H1 (cell line): ENCODE measurements around the gene ZNF212. TPM values are rescaled to one million over a fixed set of nuclear protein-coding genes. Genes with fewer than 3 reads are reported as not detected.

Experiments used
- CTCF ChIA-PET: fragments of 300-600 bp; sonication (Branson Sonifier 250); formaldehyde crosslinking; loops from one replicate; lab custom pipeline; 2021; ENCODE audit not compliant: partially characterized antibody; lab: Charles Lee
- POLR2A ChIA-PET: fragments of 300-600 bp; sonication (Branson Sonifier 250); formaldehyde crosslinking; loops from one replicate; lab custom pipeline; 2021; ENCODE audit warnings: inconsistent platforms; ENCODE audit not compliant: partially characterized antibody; lab: Charles Lee
- DNase-seq, 2 experiments: peaks; one replicate each; pipeline versions ENCODE4 v3.0.0 to v3.0.0-alpha.2; 2010 to 2022; ENCODE audit warnings: low spot score in 2 of 2, low read depth in 1 of 2, mixed read lengths in 1 of 2
- FAIRE-seq: peaks from 2 replicates; lab custom pipeline; 2011; peaks lifted over from hg19 to GRCh38; lab: Jason Lieb, UNC
- H2AFZ ChIP-seq: 2 replicates; pipeline ENCODE4 v1.8.1; 2012; ENCODE audit warnings: low read length, inconsistent platforms
- H2AK5ac ChIP-seq: 2 replicates; pipeline ENCODE4 v1.6.1; 2013; ENCODE audit warnings: low read depth, low read length
- H2BK120ac ChIP-seq: replicated peaks from 2 replicates; pipeline ENCODE3; 2013; ENCODE audit warnings: low read depth, low read length, inconsistent platforms
- H2BK12ac ChIP-seq: 2 replicates; pipeline ENCODE4 v1.6.1; 2013; ENCODE audit warnings: low read depth, low read length
- H2BK15ac ChIP-seq: 2 replicates; pipeline ENCODE4 v1.6.1; 2013; ENCODE audit warnings: low read length
- H2BK20ac ChIP-seq: 2 replicates; pipeline ENCODE4 v1.6.1; 2013; ENCODE audit warnings: low read length
- H2BK5ac ChIP-seq: 2 replicates; pipeline ENCODE4 v1.6.1; 2013; ENCODE audit warnings: low read depth, low read length
- H3K14ac ChIP-seq: 2 replicates; pipeline ENCODE4 v1.6.1; 2013; ENCODE audit warnings: inconsistent platforms; ENCODE audit not compliant: insufficient read length
- H3K18ac ChIP-seq: 2 replicates; pipeline ENCODE4 v1.6.1; 2013; ENCODE audit warnings: low read length; ENCODE audit errors: extremely low read depth
- H3K23ac ChIP-seq: 2 replicates; pipeline ENCODE4 v1.6.1; 2013; ENCODE audit warnings: inconsistent platforms; ENCODE audit not compliant: insufficient read length
- H3K23me2 ChIP-seq: 2 replicates; pipeline ENCODE4 v1.6.1; 2013; ENCODE audit warnings: low read depth, low read length
- H3K27ac ChIP-seq: 2 replicates; pipeline ENCODE4 v1.6.1; 2011; ENCODE audit warnings: low read depth, low read length, inconsistent platforms
- H3K27me3 ChIP-seq, 4 experiments: replicated peaks in 1 of 4; 1 replicate in 1 of 4; 2 replicates in 3 of 4; pipeline versions ENCODE4 v1.6.1 to v1.8.1; 2011 to 2013; ENCODE audit warnings: low read length in 3 of 4, mild to moderate bottlenecking in 3 of 4, inconsistent platforms in 2 of 4, mixed read lengths in 2 of 4, moderate library complexity in 1 of 4; ENCODE audit not compliant: control insufficient read depth in 3 of 4, insufficient read depth in 3 of 4; ENCODE audit errors: extremely low read depth in 1 of 4
- H3K36me3 ChIP-seq, 4 experiments: 2 replicates each; pipeline versions ENCODE4 v1.6.1 to v1.8.1; 2011 to 2013; ENCODE audit warnings: mild to moderate bottlenecking in 4 of 4, low read length in 3 of 4, moderate library complexity in 2 of 4, control low read depth in 1 of 4, inconsistent platforms in 1 of 4; ENCODE audit not compliant: insufficient read depth in 4 of 4, control insufficient read depth in 2 of 4
- H3K4ac ChIP-seq: replicated peaks from 2 replicates; pipeline ENCODE3; 2013; ENCODE audit warnings: low read length, low read depth, mixed read lengths, inconsistent platforms; ENCODE audit not compliant: insufficient read length
- H3K4me1 ChIP-seq, 4 experiments: replicated peaks in 1 of 4; 1 replicate in 1 of 4; 2 replicates in 3 of 4; pipeline versions ENCODE4 v1.6.1 to v1.8.1; 2011 to 2013; ENCODE audit warnings: low read length in 3 of 4, inconsistent platforms in 2 of 4, mixed read lengths in 1 of 4; ENCODE audit not compliant: insufficient read depth in 4 of 4, control insufficient read depth in 3 of 4
- H3K4me2 ChIP-seq, 2 experiments: 2 replicates each; pipeline versions ENCODE4 v1.6.1 to v1.8.1; 2011 to 2013; ENCODE audit warnings: low read depth in 2 of 2, low read length in 2 of 2, control low read depth in 1 of 2, inconsistent platforms in 1 of 2, mild to moderate bottlenecking in 1 of 2; ENCODE audit not compliant: insufficient read depth in 1 of 2
- H3K4me3 ChIP-seq, 4 experiments: fragments of 200-600, 300-600 bp in 1 of 4; sonication (generic), shearing (Covaris generic), sonication (Bioruptor Twin) in 1 of 4; 2 replicates each; pipeline versions ENCODE4 v1.5.1 to v1.8.1; 2011 to 2016; ENCODE audit warnings: low read length in 4 of 4, low read depth in 3 of 4, control low read depth in 2 of 4, inconsistent platforms in 2 of 4, mild to moderate bottlenecking in 2 of 4, mixed read lengths in 1 of 4, moderate library complexity in 1 of 4; ENCODE audit not compliant: insufficient read depth in 2 of 4; ENCODE audit errors: extremely low read depth in 1 of 4
- H3K56ac ChIP-seq: replicated peaks from 2 replicates; pipeline ENCODE3; 2013; ENCODE audit warnings: low read depth, mild to moderate bottlenecking, mixed read lengths, low read length, inconsistent platforms; ENCODE audit not compliant: insufficient read length
- H3K79me1 ChIP-seq: 2 replicates; pipeline ENCODE4 v1.6.1; 2013; ENCODE audit warnings: low read depth, low read length, control low read depth
- H3K79me2 ChIP-seq, 2 experiments: 2 replicates each; pipeline versions ENCODE4 v1.6.1 to v1.8.1; 2012 to 2013; ENCODE audit warnings: low read length in 2 of 2, mild to moderate bottlenecking in 2 of 2, inconsistent platforms in 1 of 2; ENCODE audit not compliant: insufficient read depth in 2 of 2, control insufficient read depth in 1 of 2
- H3K9ac ChIP-seq, 4 experiments: replicated peaks in 1 of 4; 1 replicate in 1 of 4; 2 replicates in 3 of 4; pipeline versions ENCODE4 v1.6.1 to v1.8.1; 2011 to 2013; ENCODE audit warnings: low read depth in 3 of 4, low read length in 3 of 4, control low read depth in 2 of 4, mild to moderate bottlenecking in 2 of 4, moderate library complexity in 2 of 4, inconsistent platforms in 1 of 4; ENCODE audit errors: extremely low read depth in 1 of 4
- H3K9me3 ChIP-seq, 2 experiments: 2 replicates each; pipeline versions ENCODE4 v1.6.1 to v1.8.1; 2012 to 2013; ENCODE audit warnings: mild to moderate bottlenecking in 2 of 2, moderate library complexity in 2 of 2, control low read depth in 1 of 2, inconsistent platforms in 1 of 2, low read depth in 1 of 2, low read length in 1 of 2, mixed read lengths in 1 of 2; ENCODE audit not compliant: insufficient read depth in 2 of 2
- H4K20me1 ChIP-seq, 2 experiments: replicated peaks in 1 of 2; 2 replicates each; pipeline versions ENCODE3 to v1.8.1; 2011 to 2013; ENCODE audit warnings: inconsistent platforms in 2 of 2, low read length in 2 of 2, mild to moderate bottlenecking in 1 of 2; ENCODE audit not compliant: insufficient read depth in 2 of 2, control insufficient read depth in 1 of 2
- H4K5ac ChIP-seq: 2 replicates; pipeline ENCODE4 v1.6.1; 2013; ENCODE audit warnings: low read length, low read depth, mixed read lengths, inconsistent platforms; ENCODE audit not compliant: insufficient read length
- H4K8ac ChIP-seq: 2 replicates; pipeline ENCODE4 v1.8.0; 2013; ENCODE audit warnings: mild to moderate bottlenecking, moderate library complexity, low read length, inconsistent platforms; ENCODE audit not compliant: insufficient read depth; ENCODE audit errors: extremely low read depth
- H4K91ac ChIP-seq: replicated peaks from 2 replicates; pipeline ENCODE3; 2013; ENCODE audit warnings: low read length, mixed read lengths, inconsistent platforms; ENCODE audit not compliant: insufficient read length
- CEBPB ChIP-seq: IDR thresholded peaks from 2 replicates; pipeline ENCODE4 v1.6.1; 2012; ENCODE audit warnings: low read depth, low read length
- CREB1 ChIP-seq: IDR thresholded peaks from 2 replicates; pipeline ENCODE4 v1.6.1; 2012; ENCODE audit warnings: inconsistent platforms
- RAD21 ChIP-seq, 2 experiments: IDR thresholded peaks in 1 of 2; conservative IDR thresholded peaks in 1 of 2; 2 replicates each; pipeline ENCODE4 v1.6.1; 2011; ENCODE audit warnings: low read depth in 2 of 2, low read length in 2 of 2, improper control_type of control experiment in 1 of 2, inconsistent platforms in 1 of 2, mild to moderate bottlenecking in 1 of 2, moderate library complexity in 1 of 2
- SIX5 ChIP-seq: IDR thresholded peaks from 2 replicates; pipeline ENCODE4 v1.6.1; 2011; ENCODE audit warnings: mild to moderate bottlenecking, low read depth, low read length
- WGBS, 2 experiments: shearing (Covaris generic) in 1 of 2; methylation state at CpG; one replicate each; pipeline versions ENCODE4 v1.1.6 to v1.1.7; 2013 to 2015; ENCODE audit warnings: low lambda C conversion rate in 2 of 2, mixed read lengths in 2 of 2, inconsistent platforms in 1 of 2, low coverage in 1 of 2, missing lambda C conversion rate in 1 of 2; ENCODE audit not compliant: insufficient replicate concordance in 2 of 2, insufficient coverage in 1 of 2, insufficient read length in 1 of 2; ENCODE audit errors: extremely low coverage in 1 of 2, missing lambda C conversion rate in 1 of 2; 5-methylcytosine and 5-hydroxymethylcytosine counted together
- polyA plus RNA-seq, 7 experiments: library from polyadenylated mRNA; depleted of rRNA in 3 of 7; stranded (reverse) in 5 of 7; unstranded in 2 of 7; fragments of >200 nt in 5 of 7; fragments of 200-250 nt in 2 of 7; gene quantifications; 1 replicate in 5 of 7; 2 replicates in 1 of 7; 4 replicates in 1 of 7; pipeline versions ENCODE4 v1.2.1 to v1.2.3, GENCODE V29; 2011 to 2013; ENCODE audit warnings: missing spikeins in 2 of 7, mixed read lengths in 2 of 7
- total RNA-seq: library from RNA; stranded (reverse); fragmentation: NEBNext Ultra II Directional; extraction: Animal tissue kit (Norgen Biotek cat#: 25700); gene quantifications from 2 replicates; pipeline ENCODE4 v1.2.1, GENCODE V29; 2021
- TF ChIP-seq, protein P1 (sequence below): IDR thresholded peaks from 2 replicates; pipeline ENCODE4 v1.6.1; 2011; ENCODE audit warnings: low read depth, mild to moderate bottlenecking, low read length; ENCODE audit not compliant: insufficient read depth

ZNF212 gene
- total and polyA plus RNA-seq, 2 of the 8 experiments (the other 6 are each of a cell fraction or from before 2014, with no cell fraction given) = 6.7 to 19.3 TPM

DNA sequence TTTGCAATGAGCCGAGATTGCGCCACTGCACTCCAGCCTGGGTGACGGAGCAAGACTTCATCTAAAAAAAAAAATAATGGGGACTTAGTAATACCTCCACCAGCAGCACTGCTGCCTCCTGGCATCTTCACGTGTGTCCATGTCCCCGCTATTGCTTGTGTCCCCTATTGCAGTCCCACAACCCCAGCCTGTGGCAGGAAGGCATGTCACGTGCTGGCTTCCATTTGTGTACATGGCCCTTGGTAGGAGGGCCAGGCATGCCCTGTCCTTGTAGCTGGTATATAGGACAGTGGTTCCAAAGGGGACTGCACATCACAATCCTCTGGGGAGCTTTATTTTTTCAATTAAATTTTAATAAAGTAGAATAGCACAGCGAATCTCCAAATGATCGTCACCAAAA is 28.3 kb downstream of the ZNF212 start:
- H3K36me3 ChIP-seq = peaks cover 2 to 16% (median 8%) of the 10 kb centered on the region in 4 experiments; a peak in 4 of 8 replicates
- H3K9ac ChIP-seq = no peak overlapping the region
- 91% methylated on average over 6 of the region's 8 CpGs; no CpG with 5 or more reads in 1 of the 2 experiments for WGBS, 2 experiments
- DNase-seq (no peak), FAIRE-seq (no peak)
- TF ChIP-seq, protein P1, sequence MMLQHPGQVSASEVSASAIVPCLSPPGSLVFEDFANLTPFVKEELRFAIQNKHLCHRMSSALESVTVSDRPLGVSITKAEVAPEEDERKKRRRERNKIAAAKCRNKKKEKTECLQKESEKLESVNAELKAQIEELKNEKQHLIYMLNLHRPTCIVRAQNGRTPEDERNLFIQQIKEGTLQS = no peak
- TF ChIP-seq SIX5 (no peak), CEBPB (no peak), RAD21 (IDR thresholded peaks at IDR 0.05 in 1 of 2, conservative IDR thresholded peaks at IDR 0.05 in 1 of 2; ENCODE audit: low read depth in 2 of 2, low read length in 2 of 2) (no peak), CREB1 (no peak)
- H2BK20ac ChIP-seq = no peak overlapping the region
- H2BK5ac ChIP-seq = no peak overlapping the region
- H3K9me3 ChIP-seq = no peaks in the 10 kb centered on the region
- H3K4me3 ChIP-seq = no peak overlapping the region
- H3K4me2 ChIP-seq = no peak overlapping the region
- no peaks in the 10 kb centered on the region; a peak in 1 of 7 replicates for H3K4me1 ChIP-seq
- H4K5ac ChIP-seq = no peak overlapping the region
- H3K23me2 ChIP-seq = no peaks in the 10 kb centered on the region
- H2BK15ac ChIP-seq = no peak overlapping the region
- H3K18ac ChIP-seq = no peak overlapping the region
- no peak overlapping the region for H2BK12ac ChIP-seq
- H4K20me1 ChIP-seq = peaks cover 0 to 2% of the 10 kb centered on the region in 2 experiments
- H2AFZ ChIP-seq = no peak overlapping the region
- no peak overlapping the region for H3K23ac ChIP-seq
- ChIA-PET CTCF (interaction anchor here (1.0 to 1.9 kb wide), 2 partner anchors 17 to 412 kb away, joined by 3 to 7 read pairs; no protein-coding TSS in a partner anchor), POLR2A (interaction anchor here (3.2 kb wide), 1 partner anchor 16 kb away, joined by 12 read pairs; no protein-coding TSS in a partner anchor)
- H4K8ac ChIP-seq = no peak overlapping the region
- H3K4ac ChIP-seq = no peak overlapping the region
- H3K27ac ChIP-seq = no peak overlapping the region
- no peak overlapping the region for H3K14ac ChIP-seq
- no peak overlapping the region for H4K91ac ChIP-seq
- no peak overlapping the region for H2AK5ac ChIP-seq
- H2BK120ac ChIP-seq = no peak overlapping the region
- no peak overlapping the region for H3K56ac ChIP-seq
- H3K79me1 ChIP-seq = no peaks in the 10 kb centered on the region
- no peaks in the 10 kb centered on the region for H3K79me2 ChIP-seq
- H3K27me3 ChIP-seq = no peaks in the 10 kb centered on the region
